ENCODE data around the gene MAP3K3.

Gene MAP3K3

GRCh38 chr17:63686138-63686685, 64.0 kb downstream of the MAP3K3 start:
- TF ChIP-seq, protein P1, sequence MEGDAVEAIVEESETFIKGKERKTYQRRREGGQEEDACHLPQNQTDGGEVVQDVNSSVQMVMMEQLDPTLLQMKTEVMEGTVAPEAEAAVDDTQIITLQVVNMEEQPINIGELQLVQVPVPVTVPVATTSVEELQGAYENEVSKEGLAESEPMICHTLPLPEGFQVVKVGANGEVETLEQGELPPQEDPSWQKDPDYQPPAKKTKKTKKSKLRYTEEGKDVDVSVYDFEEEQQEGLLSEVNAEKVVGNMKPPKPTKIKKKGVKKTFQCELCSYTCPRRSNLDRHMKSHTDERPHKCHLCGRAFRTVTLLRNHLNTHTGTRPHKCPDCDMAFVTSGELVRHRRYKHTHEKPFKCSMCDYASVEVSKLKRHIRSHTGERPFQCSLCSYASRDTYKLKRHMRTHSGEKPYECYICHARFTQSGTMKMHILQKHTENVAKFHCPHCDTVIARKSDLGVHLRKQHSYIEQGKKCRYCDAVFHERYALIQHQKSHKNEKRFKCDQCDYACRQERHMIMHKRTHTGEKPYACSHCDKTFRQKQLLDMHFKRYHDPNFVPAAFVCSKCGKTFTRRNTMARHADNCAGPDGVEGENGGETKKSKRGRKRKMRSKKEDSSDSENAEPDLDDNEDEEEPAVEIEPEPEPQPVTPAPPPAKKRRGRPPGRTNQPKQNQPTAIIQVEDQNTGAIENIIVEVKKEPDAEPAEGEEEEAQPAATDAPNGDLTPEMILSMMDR (conservative IDR thresholded peaks at IDR 0.05; ENCODE audit: low read length): no peak

DNA sequence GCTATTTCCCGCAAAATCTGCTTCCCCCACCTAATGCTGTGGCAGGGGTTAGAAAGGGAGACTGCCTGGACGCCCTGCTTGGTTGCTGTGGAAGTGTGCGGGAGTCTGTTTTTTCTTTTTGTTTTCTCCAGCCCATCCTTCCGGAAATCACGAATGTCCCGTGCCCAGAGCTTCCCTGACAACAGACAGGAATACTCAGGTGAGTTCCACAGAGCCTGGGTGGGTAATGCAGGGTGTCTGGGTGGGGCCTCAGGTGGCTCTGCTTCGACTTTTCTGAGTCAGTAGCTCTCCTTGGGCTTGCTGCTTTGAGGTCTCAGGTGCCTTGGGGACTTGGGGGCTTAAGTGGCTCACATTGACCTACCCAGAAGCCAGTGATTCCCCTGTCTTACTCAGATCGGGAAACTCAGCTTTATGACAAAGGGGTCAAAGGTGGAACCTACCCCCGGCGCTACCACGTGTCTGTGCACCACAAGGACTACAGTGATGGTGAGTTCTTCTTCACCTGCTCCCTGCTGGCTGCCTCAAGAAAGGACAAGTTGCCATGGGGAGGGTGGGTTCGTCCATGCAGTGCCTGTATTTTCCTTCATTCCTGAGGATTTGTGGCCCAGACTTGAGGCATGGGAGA, 66.3 kb downstream of the MAP3K3 start:
- no peak for DNase-seq (ENCODE audit: low read depth)
- H3K4me3 ChIP-seq (ENCODE audit: low read length): no peak overlapping the region
- TF ChIP-seq, protein P1 (conservative IDR thresholded peaks at IDR 0.05; ENCODE audit: low read length): no peak

More at GRCh38 chr17:63686138-63686685, 64.0 kb downstream of the MAP3K3 start:
- DNase-seq (ENCODE audit: low read depth): no peak
- no peak overlapping the region for H3K4me3 ChIP-seq (ENCODE audit: low read length)

- DNase-seq (ENCODE audit: low read depth): no peak
- no peak overlapping the region for H3K4me3 ChIP-seq (ENCODE audit: low read length)
- TF ChIP-seq, protein P1 (conservative IDR thresholded peaks at IDR 0.05; ENCODE audit: low read length): no peak
Measured at GRCh38 chr17:63689479-63689878, 67.3 kb downstream of the MAP3K3 start.

DNA sequence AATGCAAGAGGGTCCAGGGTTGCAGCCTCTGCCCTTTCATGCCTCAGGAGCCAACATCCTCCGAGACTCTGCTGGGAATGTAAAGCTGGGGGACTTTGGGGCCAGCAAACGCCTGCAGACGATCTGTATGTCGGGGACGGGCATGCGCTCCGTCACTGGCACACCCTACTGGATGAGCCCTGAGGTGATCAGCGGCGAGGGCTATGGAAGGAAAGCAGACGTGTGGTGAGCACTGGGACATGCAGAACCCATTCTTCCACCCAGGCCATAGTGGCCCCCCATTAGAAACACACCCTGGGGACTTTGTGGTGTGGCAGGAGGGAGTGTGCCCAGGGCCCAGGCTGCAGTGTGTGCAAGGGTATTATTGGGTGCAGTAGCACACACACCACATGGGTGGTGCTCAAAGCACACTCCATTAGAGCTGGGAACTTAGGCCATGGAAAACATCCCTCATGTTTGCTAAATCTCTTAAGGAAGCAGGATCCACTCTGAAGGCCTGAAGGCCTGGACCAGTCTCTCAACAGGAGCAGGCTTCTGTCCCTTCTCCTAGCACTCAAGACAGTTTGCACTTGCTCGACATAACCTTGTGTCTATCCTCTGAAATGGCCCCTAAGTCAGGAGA, 70.1 kb downstream of the MAP3K3 start:
- no peak overlapping the region for H3K4me3 ChIP-seq (ENCODE audit: low read length)
- no peak for DNase-seq (ENCODE audit: low read depth)
- TF ChIP-seq, protein P1 (conservative IDR thresholded peaks at IDR 0.05; ENCODE audit: low read length): no peak

DNA sequence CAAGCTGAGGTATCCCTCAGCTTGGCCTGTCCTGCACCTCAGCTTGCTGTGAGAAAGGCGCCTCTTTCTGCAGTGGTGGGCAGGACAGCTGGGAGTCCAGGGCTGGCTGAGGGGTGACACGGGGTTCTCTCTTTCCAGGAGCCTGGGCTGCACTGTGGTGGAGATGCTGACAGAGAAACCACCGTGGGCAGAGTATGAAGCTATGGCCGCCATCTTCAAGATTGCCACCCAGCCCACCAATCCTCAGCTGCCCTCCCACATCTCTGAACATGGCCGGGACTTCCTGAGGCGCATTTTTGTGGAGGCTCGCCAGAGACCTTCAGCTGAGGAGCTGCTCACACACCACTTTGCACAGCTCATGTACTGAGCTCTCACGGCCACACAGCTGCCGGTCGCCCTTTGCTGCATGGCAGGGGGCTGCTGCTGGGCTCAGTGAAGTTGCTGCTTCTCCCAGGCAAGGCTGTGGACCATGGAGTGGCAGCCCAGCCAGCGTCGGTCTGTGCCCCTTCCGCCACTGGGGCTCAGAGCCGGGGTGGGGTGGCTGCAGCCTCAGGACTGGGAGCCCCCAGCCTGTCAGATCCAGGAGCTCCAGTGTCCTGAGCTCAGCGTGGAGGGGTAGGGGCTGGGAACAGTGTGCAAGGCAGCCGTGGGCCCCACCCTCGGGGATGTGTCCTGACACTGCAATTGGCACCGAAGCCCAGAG, 71.3 kb downstream of the MAP3K3 start:
- TF ChIP-seq, protein P1 (conservative IDR thresholded peaks at IDR 0.05; ENCODE audit: low read length): no peak
- DNase-seq (ENCODE audit: low read depth): no peak
- no peak overlapping the region for H3K4me3 ChIP-seq (ENCODE audit: low read length)

- H3K4me3 ChIP-seq (ENCODE audit: low read length): no peak overlapping the region
- no peak for DNase-seq (ENCODE audit: low read depth)
- TF ChIP-seq, protein P1 (conservative IDR thresholded peaks at IDR 0.05; ENCODE audit: low read length): no peak
Measured at GRCh38 chr17:63694229-63694949, 72.2 kb downstream of the MAP3K3 start.
